Neural cell (in vitro differentiated cells): ENCODE data around the gene MGME1. TPM values are rescaled to one million over a fixed set of nuclear protein-coding genes. Genes with fewer than 3 reads are reported as not detected.

Experiments used
- H2AFZ ChIP-seq: fragments of 200-600, 300-800 bp; sonication (generic), shearing (Covaris generic); 2 replicates; pipeline ENCODE4 v1.6.0; 2014; ENCODE audit warnings: low read depth, mild to moderate bottlenecking, antibody characterized with exemption, low read length, moderate library complexity
- H3F3A ChIP-seq: fragments of 200-600 bp; shearing (Covaris generic); 2 replicates; pipeline ENCODE4 v1.6.1; 2016; ENCODE audit warnings: mild to moderate bottlenecking, moderate library complexity, mixed read lengths, antibody characterized with exemption, low read length; ENCODE audit not compliant: insufficient read depth, poor library complexity, severe bottlenecking
- H3K27ac ChIP-seq: fragments of 200-600, 300-800 bp; sonication (generic), shearing (Covaris generic); 2 replicates; pipeline ENCODE4 v1.5.1; 2014; ENCODE audit warnings: mild to moderate bottlenecking, low read length, moderate library complexity
- H3K27me3 ChIP-seq: fragments of 300-800, 200-600 bp; sonication (generic), shearing (Covaris generic); 2 replicates; pipeline ENCODE4 v1.6.0; 2014; ENCODE audit warnings: mild to moderate bottlenecking, low read depth, low read length, moderate library complexity; ENCODE audit not compliant: insufficient read depth
- H3K36me3 ChIP-seq: fragments of 300-800, 200-600 bp; sonication (generic), shearing (Covaris generic); 2 replicates; pipeline ENCODE4 v1.5.1; 2014; ENCODE audit warnings: mild to moderate bottlenecking, antibody characterized with exemption, low read length, moderate library complexity; ENCODE audit not compliant: insufficient read depth
- H3K4me2 ChIP-seq: fragments of 300-800, 200-600 bp; sonication (generic), shearing (Covaris generic); 2 replicates; pipeline ENCODE4 v1.6.0; 2014; ENCODE audit warnings: mild to moderate bottlenecking, low read length
- H3K4me3 ChIP-seq: fragments of 300-800, 200-600 bp; sonication (generic), shearing (Covaris generic); 2 replicates; pipeline ENCODE4 v1.5.1; 2014; ENCODE audit warnings: mild to moderate bottlenecking, low read length, moderate library complexity
- H3K79me2 ChIP-seq: fragments of 200-600 bp; shearing (Covaris generic); replicated peaks from 2 replicates; pipeline ENCODE4 v1.6.0; 2014; ENCODE audit warnings: mild to moderate bottlenecking, low read length, moderate library complexity; ENCODE audit not compliant: insufficient read depth
- H3K9ac ChIP-seq: fragments of 300-800, 200-600 bp; sonication (generic), shearing (Covaris generic); 2 replicates; pipeline ENCODE4 v1.6.1; 2016; ENCODE audit warnings: mild to moderate bottlenecking, low read length, mixed read lengths
- H3K9me2 ChIP-seq: fragments of 200-600 bp; shearing (Covaris generic); 2 replicates; pipeline ENCODE4 v1.6.1; 2016; ENCODE audit warnings: mild to moderate bottlenecking, low read length, mixed read lengths; ENCODE audit not compliant: insufficient read depth
- H3K9me3 ChIP-seq: fragments of 200-600, 300-800 bp; sonication (generic), shearing (Covaris generic); 2 replicates; pipeline ENCODE4 v1.6.1; 2016; ENCODE audit warnings: mild to moderate bottlenecking, mixed run types, low read length, moderate library complexity, mixed read lengths
- H4K20me1 ChIP-seq: fragments of 200-600 bp; shearing (Covaris generic); 2 replicates; pipeline ENCODE4 v1.6.1; 2016; ENCODE audit warnings: mild to moderate bottlenecking, mixed run types; ENCODE audit not compliant: insufficient read depth
- EP300 ChIP-seq: fragments of 450-650 bp; conservative IDR thresholded peaks from 2 replicates; pipeline ENCODE4 v1.6.1; 2014; ENCODE audit warnings: antibody characterized with exemption, mild to moderate bottlenecking, moderate library complexity; ENCODE audit not compliant: poor library complexity, severe bottlenecking
- EZH2 ChIP-seq: fragments of 200-600, 300-800 bp; shearing (Covaris generic), sonication (generic); IDR thresholded peaks from 2 replicates; pipeline ENCODE4 v1.6.1; 2014; ENCODE audit warnings: antibody characterized with exemption, low read length, borderline replicate concordance, mild to moderate bottlenecking; ENCODE audit not compliant: insufficient read depth, poor library complexity, severe bottlenecking
- MXI1 ChIP-seq: fragments of 450-650 bp; conservative IDR thresholded peaks from 2 replicates; pipeline ENCODE4 v1.6.1; 2014; ENCODE audit warnings: antibody characterized with exemption, mild to moderate bottlenecking; ENCODE audit not compliant: poor library complexity, severe bottlenecking
- POLR2AphosphoS5 ChIP-seq: IDR thresholded peaks from 2 replicates; pipeline ENCODE4 v1.6.1; 2012
- RAD21 ChIP-seq: fragments of 450-650 bp; conservative IDR thresholded peaks from 2 replicates; pipeline ENCODE4 v1.6.1; 2014; ENCODE audit warnings: antibody characterized with exemption, mild to moderate bottlenecking, moderate library complexity
- SMC3 ChIP-seq: fragments of 450-650 bp; conservative IDR thresholded peaks from 2 replicates; pipeline ENCODE4 v1.6.1; 2014; ENCODE audit warnings: antibody characterized with exemption, mild to moderate bottlenecking, moderate library complexity; ENCODE audit not compliant: poor library complexity
- TAF1 ChIP-seq: IDR thresholded peaks from 2 replicates; pipeline ENCODE4 v1.6.1; 2012; ENCODE audit warnings: low read depth
- polyA plus RNA-seq: library from polyadenylated mRNA; depleted of rRNA; stranded (reverse); fragments of >200 nt; gene quantifications from 2 replicates; pipeline ENCODE4 v1.2.3, GENCODE V29; 2014
- TF ChIP-seq, protein P1 (sequence below): fragments of 450-650 bp; IDR thresholded peaks from 2 replicates; pipeline ENCODE4 v1.5.1; 2014; ENCODE audit warnings: antibody characterized with exemption, mild to moderate bottlenecking, moderate library complexity; ENCODE audit not compliant: poor library complexity, severe bottlenecking
- TF ChIP-seq, protein P2 (sequence below): IDR thresholded peaks from 2 replicates; pipeline ENCODE4 v1.6.1; 2012; ENCODE audit warnings: borderline replicate concordance

MGME1 gene
- polyA plus RNA-seq, 1 donor from 2014 or later, result 7.0 TPM

DNA sequence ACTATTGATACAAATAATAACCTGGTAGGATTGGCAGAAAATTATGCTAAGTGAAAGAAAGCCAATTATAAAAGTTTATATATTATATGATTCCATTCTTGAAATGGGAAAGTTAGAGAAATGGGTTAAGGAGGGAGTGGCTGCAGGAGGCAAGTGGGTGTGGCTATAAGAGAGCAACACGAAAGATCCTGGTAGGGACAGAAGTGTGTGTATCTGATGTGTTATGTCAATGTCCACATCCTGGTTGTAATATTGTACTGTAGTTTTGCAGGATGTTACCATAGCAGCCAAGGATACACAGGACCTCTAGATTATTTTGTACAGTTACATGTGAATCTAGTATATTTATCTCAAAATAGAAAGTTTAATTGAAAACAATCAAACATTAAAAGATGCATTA, 47.0 kb upstream of the MGME1 start:
- H3K36me3 ChIP-seq, result no peaks in the 10 kb centered on the region
- H3K4me2 ChIP-seq, result no peak overlapping the region
- H3K27me3 ChIP-seq, result no peaks in the 10 kb centered on the region
- no peaks in the 10 kb centered on the region for H3K79me2 ChIP-seq
- no peak overlapping the region for H2AFZ ChIP-seq
- H3K9me3 ChIP-seq, result no peaks in the 10 kb centered on the region
- H3K9me2 ChIP-seq, result no peaks in the 10 kb centered on the region
- TF ChIP-seq POLR2AphosphoS5 (no peak), EZH2 (no peak), EP300 (no peak), SMC3 (no peak), RAD21 (no peak), TAF1 (no peak), MXI1 (no peak)
- TF ChIP-seq, protein P1, sequence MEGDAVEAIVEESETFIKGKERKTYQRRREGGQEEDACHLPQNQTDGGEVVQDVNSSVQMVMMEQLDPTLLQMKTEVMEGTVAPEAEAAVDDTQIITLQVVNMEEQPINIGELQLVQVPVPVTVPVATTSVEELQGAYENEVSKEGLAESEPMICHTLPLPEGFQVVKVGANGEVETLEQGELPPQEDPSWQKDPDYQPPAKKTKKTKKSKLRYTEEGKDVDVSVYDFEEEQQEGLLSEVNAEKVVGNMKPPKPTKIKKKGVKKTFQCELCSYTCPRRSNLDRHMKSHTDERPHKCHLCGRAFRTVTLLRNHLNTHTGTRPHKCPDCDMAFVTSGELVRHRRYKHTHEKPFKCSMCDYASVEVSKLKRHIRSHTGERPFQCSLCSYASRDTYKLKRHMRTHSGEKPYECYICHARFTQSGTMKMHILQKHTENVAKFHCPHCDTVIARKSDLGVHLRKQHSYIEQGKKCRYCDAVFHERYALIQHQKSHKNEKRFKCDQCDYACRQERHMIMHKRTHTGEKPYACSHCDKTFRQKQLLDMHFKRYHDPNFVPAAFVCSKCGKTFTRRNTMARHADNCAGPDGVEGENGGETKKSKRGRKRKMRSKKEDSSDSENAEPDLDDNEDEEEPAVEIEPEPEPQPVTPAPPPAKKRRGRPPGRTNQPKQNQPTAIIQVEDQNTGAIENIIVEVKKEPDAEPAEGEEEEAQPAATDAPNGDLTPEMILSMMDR, result no peak
- TF ChIP-seq, protein P2, sequence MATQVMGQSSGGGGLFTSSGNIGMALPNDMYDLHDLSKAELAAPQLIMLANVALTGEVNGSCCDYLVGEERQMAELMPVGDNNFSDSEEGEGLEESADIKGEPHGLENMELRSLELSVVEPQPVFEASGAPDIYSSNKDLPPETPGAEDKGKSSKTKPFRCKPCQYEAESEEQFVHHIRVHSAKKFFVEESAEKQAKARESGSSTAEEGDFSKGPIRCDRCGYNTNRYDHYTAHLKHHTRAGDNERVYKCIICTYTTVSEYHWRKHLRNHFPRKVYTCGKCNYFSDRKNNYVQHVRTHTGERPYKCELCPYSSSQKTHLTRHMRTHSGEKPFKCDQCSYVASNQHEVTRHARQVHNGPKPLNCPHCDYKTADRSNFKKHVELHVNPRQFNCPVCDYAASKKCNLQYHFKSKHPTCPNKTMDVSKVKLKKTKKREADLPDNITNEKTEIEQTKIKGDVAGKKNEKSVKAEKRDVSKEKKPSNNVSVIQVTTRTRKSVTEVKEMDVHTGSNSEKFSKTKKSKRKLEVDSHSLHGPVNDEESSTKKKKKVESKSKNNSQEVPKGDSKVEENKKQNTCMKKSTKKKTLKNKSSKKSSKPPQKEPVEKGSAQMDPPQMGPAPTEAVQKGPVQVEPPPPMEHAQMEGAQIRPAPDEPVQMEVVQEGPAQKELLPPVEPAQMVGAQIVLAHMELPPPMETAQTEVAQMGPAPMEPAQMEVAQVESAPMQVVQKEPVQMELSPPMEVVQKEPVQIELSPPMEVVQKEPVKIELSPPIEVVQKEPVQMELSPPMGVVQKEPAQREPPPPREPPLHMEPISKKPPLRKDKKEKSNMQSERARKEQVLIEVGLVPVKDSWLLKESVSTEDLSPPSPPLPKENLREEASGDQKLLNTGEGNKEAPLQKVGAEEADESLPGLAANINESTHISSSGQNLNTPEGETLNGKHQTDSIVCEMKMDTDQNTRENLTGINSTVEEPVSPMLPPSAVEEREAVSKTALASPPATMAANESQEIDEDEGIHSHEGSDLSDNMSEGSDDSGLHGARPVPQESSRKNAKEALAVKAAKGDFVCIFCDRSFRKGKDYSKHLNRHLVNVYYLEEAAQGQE, result no peak
- no peaks in the 10 kb centered on the region for H4K20me1 ChIP-seq
- no peaks in the 10 kb centered on the region for H3F3A ChIP-seq
- H3K9ac ChIP-seq, result no peak overlapping the region
- H3K4me3 ChIP-seq, result no peak overlapping the region
- no peak overlapping the region for H3K27ac ChIP-seq

DNA sequence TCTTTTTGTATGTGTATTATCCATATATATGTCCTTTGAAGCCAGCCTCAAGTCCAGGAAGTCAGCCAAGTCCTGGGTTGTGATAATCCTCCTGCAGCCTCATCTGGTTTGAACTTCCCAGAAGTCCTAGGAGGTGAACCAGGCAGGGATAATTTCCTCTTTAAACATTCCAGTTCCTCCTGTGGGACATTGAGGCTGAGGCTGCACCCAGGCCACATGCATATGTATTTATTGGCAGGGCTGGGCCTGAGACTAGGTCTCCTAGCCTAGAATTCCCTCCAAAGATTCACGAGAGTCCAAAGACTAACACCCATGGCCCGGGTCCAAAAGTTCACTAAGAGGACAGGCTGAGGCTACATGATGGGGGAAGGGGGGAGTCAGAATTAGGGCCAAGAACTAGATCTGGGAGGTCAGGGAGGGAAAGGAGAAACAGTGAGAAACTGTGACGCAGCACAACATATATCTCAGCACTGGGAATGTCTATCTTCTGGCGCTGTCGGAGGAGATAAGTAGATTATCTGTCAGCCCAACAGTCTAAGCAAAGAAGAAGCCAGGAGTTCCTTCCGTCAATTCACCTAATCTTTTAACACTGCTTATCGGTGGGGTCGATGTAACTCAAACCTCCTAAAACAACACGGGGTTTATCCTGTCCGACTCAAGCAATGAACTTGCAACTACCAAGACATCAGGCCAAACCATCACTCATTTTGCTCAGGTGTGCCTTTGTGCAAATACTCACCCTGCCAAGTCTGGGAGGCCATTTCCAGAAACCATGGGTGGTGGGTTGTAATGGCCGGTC, 43.5 kb upstream of the MGME1 start:
- Histone ChIP-seq H3K79me2 (no peaks in the 10 kb centered on the region), H3K9me3 (no peaks in the 10 kb centered on the region), H2AFZ (no peak overlapping the region), H3K4me3 (no peak overlapping the region), H3K9ac (no peak overlapping the region), H4K20me1 (no peaks in the 10 kb centered on the region), H3F3A (no peaks in the 10 kb centered on the region), H3K27me3 (no peaks in the 10 kb centered on the region), H3K36me3 (no peaks in the 10 kb centered on the region), H3K9me2 (no peaks in the 10 kb centered on the region), H3K27ac (no peak overlapping the region), H3K4me2 (no peak overlapping the region)
- TF ChIP-seq SMC3, result no peak
- TF ChIP-seq EZH2, result no peak
- TF ChIP-seq, protein P1, result no peak
- TF ChIP-seq, protein P2, result no peak
- no peak for TF ChIP-seq EP300
- no peak for TF ChIP-seq TAF1
- no peak for TF ChIP-seq MXI1
- no peak for TF ChIP-seq POLR2AphosphoS5
- no peak for TF ChIP-seq RAD21
